Measurements from ENCODE around the gene MSH2.
"Not testable (repeated sequence)": the region's sequence is repeated elsewhere in the genome, so short reads cannot be mapped to it uniquely, and the experiment has no call there.

The MSH2 gene

DNA sequence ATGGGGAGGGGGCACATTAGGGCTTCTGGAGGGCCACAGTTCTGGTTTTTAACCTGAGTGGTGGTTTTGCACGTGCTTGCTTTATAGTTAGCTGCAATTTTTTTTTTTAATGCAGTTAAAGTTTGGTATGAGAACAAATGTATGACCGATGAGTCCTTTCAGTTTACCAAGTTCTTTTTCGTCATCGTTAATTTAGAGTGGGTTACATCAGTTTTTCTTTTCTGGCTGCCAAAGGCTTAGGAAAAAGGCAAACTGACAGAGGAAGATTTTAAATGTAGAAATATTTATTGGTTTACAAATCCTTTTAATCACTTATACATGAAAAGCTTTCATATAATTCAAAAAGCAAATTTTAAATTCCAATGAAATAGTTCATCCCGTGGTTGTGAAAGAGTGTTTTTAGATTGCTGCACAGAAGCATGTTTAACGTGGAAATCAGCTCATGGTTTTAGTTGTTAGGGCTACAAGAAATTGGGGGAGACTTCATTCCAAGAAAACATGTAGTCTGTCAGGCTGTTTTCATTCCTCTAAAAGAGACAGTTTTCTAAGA lies 82.9 kb downstream of the MSH2 start:
- DNase-seq: peak; percentile 24

DNA sequence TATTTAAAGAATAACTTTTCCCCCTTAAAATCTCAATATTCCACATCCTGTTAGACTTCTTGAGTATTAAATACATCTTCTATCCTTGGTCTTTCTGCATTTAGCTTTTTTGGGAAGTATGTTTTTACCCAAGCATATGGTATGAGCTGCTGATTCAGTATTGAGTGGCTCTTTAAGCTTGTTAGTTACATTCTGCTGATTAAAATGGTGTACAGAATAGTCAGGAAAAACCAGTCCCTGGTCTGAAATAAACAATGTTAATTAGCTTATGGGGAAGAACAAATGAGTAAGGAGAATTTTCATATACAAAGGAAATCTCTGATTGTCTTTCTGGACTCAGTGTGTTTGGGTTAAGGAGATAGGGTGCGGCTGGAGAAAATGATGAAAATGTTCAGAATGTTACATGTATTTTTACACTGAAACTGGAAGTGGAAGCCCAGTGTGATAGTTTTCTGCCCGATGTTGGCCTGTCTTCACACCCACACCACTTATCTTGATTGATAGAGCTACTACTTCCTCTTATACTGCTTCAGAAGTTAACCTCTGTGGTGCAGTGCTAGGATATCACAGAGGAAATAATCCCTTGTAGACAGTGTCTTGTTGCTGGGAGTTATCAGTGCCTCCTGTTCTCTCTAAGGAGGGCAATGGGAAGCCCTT lies 84.0 kb downstream of the MSH2 start:
- DNase-seq: no peak

DNA sequence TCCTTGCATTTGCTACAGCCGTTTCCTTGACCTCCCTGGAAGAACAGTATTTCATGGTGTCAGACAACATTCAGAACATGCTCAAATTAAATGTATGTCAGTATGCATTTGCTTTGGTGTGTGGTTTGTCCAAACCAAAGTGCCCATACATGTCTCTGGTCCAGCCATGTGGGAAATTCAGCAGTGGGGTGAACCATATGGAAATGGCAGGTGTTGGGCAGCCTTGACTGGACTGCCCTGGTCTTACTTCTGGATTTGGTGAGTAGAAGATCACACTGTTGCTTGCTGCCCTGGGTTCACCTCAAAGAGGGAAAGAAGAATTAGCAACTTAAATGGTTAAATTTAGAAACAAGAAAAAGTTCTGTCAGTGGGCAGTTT lies 84.5 kb downstream of the MSH2 start:
- no peak for DNase-seq

DNA sequence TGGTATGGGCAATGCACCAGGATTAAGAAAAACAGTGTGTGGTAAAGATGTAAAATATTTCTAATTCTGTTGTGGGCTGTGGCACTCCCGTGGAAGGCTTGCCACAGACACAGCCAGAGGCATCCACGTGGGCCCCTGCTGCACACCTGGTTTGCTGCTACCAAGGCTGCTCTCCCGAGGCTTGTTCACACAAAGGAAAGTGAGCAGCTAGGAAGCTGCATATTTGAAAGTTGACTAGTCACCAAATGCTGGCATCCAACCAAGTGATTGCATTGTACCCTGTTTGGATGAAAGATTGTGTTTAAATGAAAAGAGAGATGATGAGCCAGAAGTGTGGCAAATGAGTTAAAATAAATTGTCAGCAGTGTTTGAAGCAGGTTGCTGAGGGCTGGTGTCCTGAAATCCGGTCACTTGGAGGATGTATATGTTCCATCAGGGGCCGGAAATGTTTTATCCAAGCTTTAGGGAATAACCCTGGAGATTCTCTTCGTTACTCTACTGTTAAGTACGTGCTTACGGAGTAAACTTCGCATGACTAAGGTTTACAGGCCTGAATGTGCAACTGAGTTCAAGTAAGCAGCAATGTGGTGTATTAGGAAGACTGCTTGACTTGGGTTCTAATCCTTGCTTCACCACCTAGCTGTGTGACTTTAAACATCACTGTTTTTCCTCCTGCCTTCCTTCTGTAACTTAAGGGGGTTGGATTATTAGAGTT lies 86.1 kb downstream of the MSH2 start:
- peak; percentile 89 for DNase-seq

- DNase-seq: no peak
Measured at GRCh38 chr2:47490406-47490805, 87.5 kb downstream of the MSH2 start.

GRCh38 chr2:47493317-47494035 lies 90.5 kb downstream of the MSH2 start:
- no peak for DNase-seq

DNA sequence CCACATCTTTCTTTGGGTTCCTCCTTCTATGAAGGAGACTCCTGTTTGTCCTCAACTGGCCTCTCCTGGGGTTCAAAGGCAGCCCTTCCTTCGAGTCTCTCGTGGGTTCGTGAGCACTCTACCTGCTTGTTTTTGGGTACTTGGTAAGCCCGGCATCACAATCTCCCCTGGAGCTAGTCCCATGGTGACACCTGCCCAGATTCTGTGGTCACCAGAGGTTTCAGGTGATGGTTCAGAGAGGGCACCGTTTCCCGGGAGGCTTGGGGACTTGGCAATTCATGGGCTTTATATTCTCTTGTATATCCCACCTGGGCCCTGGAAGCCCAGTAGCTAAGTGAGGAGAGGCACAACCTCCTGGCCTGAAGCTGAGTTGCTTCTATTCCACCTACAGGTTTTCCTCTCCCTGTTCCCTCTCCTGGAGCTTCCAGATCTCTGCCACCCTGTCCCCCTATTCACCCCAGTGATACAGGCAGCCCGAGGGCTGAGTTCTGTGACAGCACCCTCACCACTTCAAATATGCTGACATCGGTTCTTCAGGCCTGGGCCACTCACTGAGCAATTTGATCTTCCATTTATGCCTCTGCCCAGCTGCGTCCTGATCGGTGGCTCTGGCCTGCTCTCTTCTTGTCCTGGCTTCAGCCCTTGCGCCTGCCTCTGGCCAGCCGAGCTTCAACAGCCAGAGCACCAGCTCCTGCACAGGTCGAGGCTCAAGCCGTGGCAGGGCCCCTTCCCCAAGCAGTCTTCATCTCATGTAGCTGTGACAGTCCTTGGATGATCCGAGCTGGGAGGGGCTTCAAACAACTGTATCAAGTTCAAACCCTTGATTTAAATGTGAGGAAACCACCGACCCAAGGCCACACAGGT lies 91.5 kb downstream of the MSH2 start:
- DNase-seq: no peak

DNA sequence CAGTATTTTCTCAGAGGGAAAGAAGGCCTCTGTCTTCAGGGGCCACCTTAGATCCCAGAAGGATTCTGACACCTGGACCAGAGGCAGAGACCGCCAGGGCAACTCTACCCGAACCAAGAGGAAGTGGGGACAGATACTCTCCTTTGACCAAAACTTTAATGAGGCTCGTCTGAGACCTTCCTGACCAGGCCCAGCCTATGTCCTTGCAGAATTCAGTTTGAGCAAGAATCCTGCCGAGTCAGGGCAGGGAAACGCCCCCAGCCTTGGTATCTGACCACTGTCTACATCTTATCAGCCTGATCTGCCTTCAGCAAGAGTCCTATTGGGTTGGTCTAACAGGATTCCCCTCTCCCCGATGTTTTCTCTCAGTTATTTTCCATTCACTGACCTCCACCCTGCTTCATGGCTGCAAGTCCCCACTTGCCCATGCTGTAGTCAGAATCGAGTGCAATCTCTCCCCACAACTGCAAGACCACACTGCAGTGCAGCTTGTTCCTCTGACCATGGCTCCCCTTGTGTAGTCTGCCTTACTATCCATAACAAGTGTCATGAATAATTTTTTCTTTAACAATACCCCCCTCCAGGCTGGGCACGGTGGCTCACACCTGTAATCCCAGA lies 95.0 kb downstream of the MSH2 start:
- no peak for DNase-seq

DNA sequence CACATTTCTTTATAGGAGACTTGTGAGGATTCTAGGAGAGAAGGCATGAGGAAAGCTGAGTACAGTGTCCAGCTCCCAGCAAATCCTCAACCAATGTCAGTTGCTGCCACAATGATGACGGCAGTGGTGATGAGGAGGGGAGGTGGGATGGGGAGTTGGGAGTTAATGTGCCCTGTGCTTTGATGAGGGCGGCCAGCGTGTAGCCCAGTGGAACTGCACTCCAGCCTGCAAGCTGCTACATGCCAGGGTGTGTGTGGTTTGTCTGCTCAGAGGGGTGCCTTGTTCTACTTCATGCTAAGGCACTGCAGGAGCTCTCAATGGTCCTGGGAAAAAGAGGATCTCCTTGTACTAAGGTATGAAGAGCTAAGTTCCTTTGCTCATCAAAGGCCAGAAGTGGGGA lies 96.1 kb downstream of the MSH2 start:
- no peak for DNase-seq

DNA sequence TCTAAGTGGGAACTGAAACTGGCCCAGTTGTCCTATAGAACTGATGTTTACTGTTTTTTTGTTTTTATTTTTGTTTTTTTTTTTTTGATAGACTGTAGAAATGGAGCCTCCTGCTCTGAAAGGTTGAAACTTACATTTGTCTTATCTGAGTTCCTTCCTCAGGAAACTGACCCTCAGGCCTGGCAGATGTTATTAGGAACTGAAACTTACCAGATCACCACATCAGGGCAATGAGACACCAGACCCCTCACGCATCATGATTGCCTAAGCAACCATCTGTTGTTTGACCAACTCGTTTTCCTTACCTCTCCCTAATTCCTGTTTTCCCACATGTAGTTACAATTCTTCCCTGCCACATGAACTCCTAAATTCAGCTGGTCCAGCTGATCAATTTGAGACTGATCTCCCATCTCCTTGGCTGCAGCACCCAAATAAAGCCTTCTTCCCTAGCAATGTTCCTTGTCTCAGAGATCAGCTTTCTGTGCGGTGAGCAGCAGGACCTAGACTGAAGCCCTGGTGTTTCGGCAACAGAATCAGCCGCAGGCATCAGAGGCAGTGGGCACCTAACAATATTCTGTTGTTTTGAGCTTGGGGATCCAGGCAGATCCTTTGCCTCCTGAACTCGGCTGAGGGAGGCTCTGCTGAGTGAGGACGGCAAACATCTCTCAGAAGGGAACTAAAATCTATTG lies 96.8 kb downstream of the MSH2 start:
- no peak for DNase-seq

- peak; percentile 55 for DNase-seq
Measured at GRCh38 chr2:47501374-47502200, 98.6 kb downstream of the MSH2 start.

- not testable (repeated sequence) for DNase-seq
Measured at GRCh38 chr2:47502498-47502897, 99.5 kb downstream of the MSH2 start.

DNA sequence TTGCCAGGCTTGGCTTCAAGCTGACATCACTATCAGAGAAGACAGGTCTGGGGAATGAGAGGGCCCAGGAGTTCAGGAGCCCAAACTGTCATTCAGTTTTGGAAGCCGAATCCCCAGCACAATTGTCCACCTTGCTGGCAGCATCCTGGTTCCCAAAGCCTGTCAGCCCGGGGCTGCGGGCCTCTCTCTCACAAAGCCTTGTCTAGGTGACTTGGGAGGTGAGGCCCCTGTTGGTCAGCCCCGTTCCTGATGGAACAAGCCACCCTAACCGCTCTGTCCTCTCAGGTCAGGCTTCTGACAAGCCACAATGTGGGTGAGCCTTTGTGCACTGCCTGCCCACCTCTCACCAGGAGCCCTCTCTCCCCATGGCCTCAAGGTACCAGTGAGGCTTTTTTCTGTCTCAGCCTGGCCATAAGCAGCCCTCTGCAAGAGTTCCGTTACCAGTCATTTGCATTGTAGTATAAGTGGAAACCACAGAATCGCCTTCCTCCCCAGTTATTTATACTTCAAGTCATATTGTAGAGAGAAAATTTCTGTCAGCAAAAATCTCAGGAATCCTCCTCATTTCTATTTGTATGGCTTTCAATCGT lies 100.6 kb downstream of the MSH2 start:
- no peak for DNase-seq

DNA sequence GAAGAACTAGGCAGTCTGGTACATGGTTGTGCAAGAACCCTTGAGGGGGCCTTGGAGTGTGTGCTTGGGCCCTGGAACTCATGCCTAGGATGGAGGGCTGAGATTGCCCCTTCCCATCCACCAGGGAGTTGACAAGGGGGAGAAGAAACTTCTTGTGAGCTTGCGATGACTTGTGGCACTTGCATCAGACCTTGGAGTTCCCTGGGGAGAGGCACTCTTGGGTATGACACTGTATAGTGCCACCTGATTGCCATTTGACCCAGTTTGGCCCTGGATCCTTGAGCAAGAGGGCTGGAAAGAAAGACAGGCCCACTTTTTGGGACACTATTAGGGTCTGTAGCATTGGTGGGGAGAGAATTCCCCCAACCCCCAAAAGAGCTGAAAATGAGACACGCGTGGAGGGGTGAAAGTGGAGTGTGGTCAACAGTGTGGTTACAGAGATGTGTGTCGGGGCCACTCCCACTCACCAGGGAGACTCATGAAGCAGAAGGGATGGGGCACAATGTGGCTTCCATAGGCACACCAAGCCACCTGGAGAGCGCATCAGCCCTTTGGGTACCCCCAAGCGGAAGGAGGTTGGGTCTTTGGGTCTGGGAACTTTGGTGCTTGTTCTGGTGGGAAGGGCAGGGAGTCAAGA lies 101.3 kb downstream of the MSH2 start:
- DNase-seq: no peak

GRCh38 chr2:47506024-47506423 lies 103.1 kb downstream of the MSH2 start:
- no peak for DNase-seq

GRCh38 chr2:47506436-47506835 lies 103.5 kb downstream of the MSH2 start:
- no peak for DNase-seq

DNA sequence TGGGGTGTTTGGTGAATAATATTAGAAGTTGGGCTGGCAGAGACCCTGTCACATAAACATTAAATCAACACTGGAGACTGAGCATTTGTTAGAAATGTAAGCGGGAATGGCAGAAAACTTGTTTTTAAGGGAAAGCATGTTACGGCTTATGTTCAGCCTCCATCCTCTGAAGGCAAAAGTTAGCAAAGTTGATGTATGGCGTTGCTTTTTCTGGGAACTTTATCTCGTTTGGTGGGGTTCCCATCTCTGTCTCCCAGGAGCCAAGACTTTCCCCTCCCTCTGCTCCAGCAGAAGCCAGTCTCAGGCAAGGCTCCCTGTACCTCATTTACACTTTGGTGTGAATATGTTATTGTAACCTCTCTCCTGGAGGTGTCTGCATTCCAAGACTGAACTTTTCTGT lies 105.1 kb downstream of the MSH2 start:
- no peak for DNase-seq

GRCh38 chr2:47508641-47509040 lies 105.7 kb downstream of the MSH2 start:
- DNase-seq: no peak

- DNase-seq: no peak
Measured at GRCh38 chr2:47509250-47509649, 106.3 kb downstream of the MSH2 start.

- DNase-seq: no peak
Measured at GRCh38 chr2:47509821-47510385, 106.9 kb downstream of the MSH2 start.

Measured in fibroblast of upper back skin (primary cell).